ENCODE results near the gene DGKD. TPM values are rescaled to one million over a fixed set of nuclear protein-coding genes. Genes with fewer than 3 reads are reported as not detected.
A peak's percentile ranks its signal among the peaks of the same experiment; 100 is the strongest.

DGKD gene
- total RNA-seq, 3 donors from 2014 or later = 17.1 to 41.3 (median 37.3) TPM

- no peaks in the 10 kb centered on the region for H3K36me3 ChIP-seq
- TF ChIP-seq POLR2AphosphoS5 (IDR thresholded peaks at IDR 0.05) (no peak), POLR2A (IDR thresholded peaks at IDR 0.05) (no peak), CTCF (IDR thresholded peaks at IDR 0.05) (no peak)
- H3K9me3 ChIP-seq = no peaks in the 10 kb centered on the region
- H3K4me3 ChIP-seq = no peak overlapping the region
- no peaks in the 10 kb centered on the region for H3K27me3 ChIP-seq
- no peaks in the 10 kb centered on the region for H3K4me1 ChIP-seq
- no peak overlapping the region for H3K27ac ChIP-seq
- intact Hi-C loops (cut with DNase I; ENCODE audit: low total_unique reads) = no loop called here
- DNase-seq (ENCODE audit: low spot score in 2 of 2) = peak in 1 of 2 donors; percentile 30
Observed at GRCh38 chr2:233343171-233343705, 11.1 kb upstream of the DGKD start.

GRCh38 chr2:233346376-233346775, 7.9 kb upstream of the DGKD start:
- intact Hi-C loops (cut with DNase I; ENCODE audit: low total_unique reads) = no loop called here
- TF ChIP-seq POLR2A (IDR thresholded peaks at IDR 0.05) = no peak
- no peak for TF ChIP-seq POLR2AphosphoS5 (IDR thresholded peaks at IDR 0.05)
- TF ChIP-seq CTCF (IDR thresholded peaks at IDR 0.05) = no peak
- DNase-seq (ENCODE audit: low spot score in 2 of 2) = no peak

GRCh38 chr2:233346930-233347329, 7.4 kb upstream of the DGKD start:
- H3K4me3 ChIP-seq = no peak overlapping the region
- H3K27me3 ChIP-seq = no peaks in the 10 kb centered on the region
- intact Hi-C loops (cut with DNase I; ENCODE audit: low total_unique reads) = no loop called here
- H3K36me3 ChIP-seq = no peaks in the 10 kb centered on the region
- H3K27ac ChIP-seq = no peak overlapping the region
- H3K9me3 ChIP-seq = no peaks in the 10 kb centered on the region
- no peak for DNase-seq (ENCODE audit: low spot score in 2 of 2)
- H3K4me1 ChIP-seq = no peaks in the 10 kb centered on the region
- TF ChIP-seq POLR2AphosphoS5 (IDR thresholded peaks at IDR 0.05) (no peak), CTCF (IDR thresholded peaks at IDR 0.05) (no peak), POLR2A (IDR thresholded peaks at IDR 0.05) (no peak)

More at GRCh38 chr2:233346376-233346775, 7.9 kb upstream of the DGKD start:
- no peaks in the 10 kb centered on the region for H3K9me3 ChIP-seq
- H3K36me3 ChIP-seq = no peaks in the 10 kb centered on the region
- H3K4me1 ChIP-seq = no peaks in the 10 kb centered on the region
- H3K27me3 ChIP-seq = no peaks in the 10 kb centered on the region
- H3K27ac ChIP-seq = no peak overlapping the region
- H3K4me3 ChIP-seq = no peak overlapping the region

GRCh38 chr2:233349005-233349998, 5.0 kb upstream of the DGKD start:
- Histone ChIP-seq H3K9me3 (no peaks in the 10 kb centered on the region), H3K4me3 (no peak overlapping the region), H3K27me3 (no peaks in the 10 kb centered on the region), H3K36me3 (no peaks in the 10 kb centered on the region), H3K4me1 (no peaks in the 10 kb centered on the region), H3K27ac (no peak overlapping the region)
- intact Hi-C loops (cut with DNase I; ENCODE audit: low total_unique reads) = no loop called here
- DNase-seq (ENCODE audit: low spot score in 2 of 2) = peak in 1 of 2 donors; percentile 25
- TF ChIP-seq POLR2AphosphoS5 (IDR thresholded peaks at IDR 0.05) (peak in 1 of 3 donors; percentile 56), CTCF (IDR thresholded peaks at IDR 0.05) (no peak)

- Histone ChIP-seq H3K4me3 (no peak overlapping the region), H3K36me3 (no peaks in the 10 kb centered on the region), H3K27me3 (no peaks in the 10 kb centered on the region), H3K4me1 (no peaks in the 10 kb centered on the region), H3K27ac (peak overlapping the region in 1 of 2 donors; percentile 7), H3K9me3 (no peaks in the 10 kb centered on the region)
- peak in 1 of 3 donors; percentile 33 for TF ChIP-seq CTCF (IDR thresholded peaks at IDR 0.05)
- TF ChIP-seq POLR2AphosphoS5 (IDR thresholded peaks at IDR 0.05) = peak in 1 of 3 donors; percentile 16
- no peak for TF ChIP-seq POLR2A (IDR thresholded peaks at IDR 0.05)
- peak in 1 of 2 donors; percentile 36 for DNase-seq (ENCODE audit: low spot score in 2 of 2)
- intact Hi-C loops (cut with DNase I; ENCODE audit: low total_unique reads) = loop anchor here (5.0 kb wide), 1 partner anchor 92 kb away; no protein-coding TSS in a partner anchor
Observed at GRCh38 chr2:233350708-233351107, 3.6 kb upstream of the DGKD start.
